Uterus (tissue), 4 donors: ENCODE measurements around the gene G6PC2. TPM values are rescaled to one million over a fixed set of nuclear protein-coding genes. Genes with fewer than 3 reads are reported as not detected.

Experiments
- DNase-seq, 2 donors: peaks; one replicate each; pipeline ENCODE4 v3.0.0-alpha.2; 2019 to 2020
- H3K27ac ChIP-seq, 2 donors: fragments of 200-600 bp; sonication (generic); 1 replicate in 1 of 2; 2 replicates in 1 of 2; pipeline ENCODE4 v1.5.1; 2016 to 2018
- H3K27me3 ChIP-seq, 2 donors: fragments of 200-600 bp; sonication (generic); one replicate each; pipeline ENCODE4 v1.5.1; 2018 to 2019; ENCODE audit warnings: control low read depth in 1 of 2
- H3K36me3 ChIP-seq, 2 donors: fragments of 200-600 bp; sonication (generic); one replicate each; pipeline ENCODE4 v1.5.1; 2019; ENCODE audit warnings: control low read depth in 1 of 2
- H3K4me1 ChIP-seq, 2 donors: fragments of 200-600 bp; sonication (generic); one replicate each; pipeline ENCODE4 v1.5.1; 2018 to 2019; ENCODE audit warnings: control low read depth in 1 of 2
- H3K4me3 ChIP-seq, 2 donors: fragments of 200-600 bp; sonication (generic); 1 replicate in 1 of 2; 2 replicates in 1 of 2; pipeline ENCODE4 v1.5.1; 2018 to 2019; ENCODE audit warnings: mild to moderate bottlenecking in 1 of 2
- H3K9me3 ChIP-seq, 2 donors: fragments of 200-600 bp; sonication (generic); one replicate each; pipeline ENCODE4 v1.5.1; 2019; ENCODE audit warnings: control low read depth in 1 of 2
- POLR2A ChIP-seq, 2 donors: fragments of 450-650 bp; IDR thresholded peaks; one replicate each; pipeline ENCODE4 v1.6.1; 2016; ENCODE audit warnings: antibody characterized with exemption in 2 of 2, mild to moderate bottlenecking in 1 of 2, moderate library complexity in 1 of 2
- intact Hi-C: fragments of 100-400 bp; cut with DNase I; formaldehyde crosslinking; loops from one replicate; pipeline ENCODE4 v1.15.1; 2023; ENCODE audit warnings: low total_unique reads
- total RNA-seq, 4 donors: library from RNA; depleted of rRNA in 3 of 4; stranded (reverse); fragments of >200 nt in 3 of 4; gene quantifications; one replicate each; pipeline versions ENCODE4 v1.1.0 to v1.2.4, GENCODE V29; 2014 to 2023
- TF ChIP-seq, protein P1 (sequence below), 4 experiments: fragments of 200-600 bp in 2 of 4; fragments of 450-650 bp in 2 of 4; sonication (generic) in 2 of 4; IDR thresholded peaks; one replicate each; pipeline ENCODE4 v1.5.1; 2016 to 2019; ENCODE audit warnings: antibody characterized with exemption in 4 of 4, mild to moderate bottlenecking in 2 of 4, moderate library complexity in 1 of 4
- donor health status: DM: yes; HTN: yes; CAD: no.

G6PC2 gene
- total RNA-seq, 4 donors from 2014 or later, result 0.95 TPM; not detected in 3

DNA sequence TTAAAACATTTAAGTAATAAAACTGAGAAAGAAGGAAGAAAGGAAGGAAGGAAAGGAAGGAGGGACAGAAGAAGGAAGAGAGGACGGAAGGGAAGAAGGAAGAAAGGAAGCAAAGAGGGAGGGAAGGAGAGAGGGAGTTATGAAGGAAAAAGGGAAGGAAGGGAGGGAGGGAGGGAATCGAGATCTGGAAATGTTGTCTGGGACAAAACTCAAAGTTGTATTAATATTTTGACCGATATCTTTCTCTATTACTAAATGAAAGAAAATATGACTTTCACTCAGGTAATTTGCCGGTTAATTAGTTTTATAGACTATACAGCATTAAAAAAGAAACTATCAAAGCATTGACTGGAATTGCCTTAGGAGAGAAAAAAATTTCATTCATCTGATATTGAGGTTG, 44.4 kb downstream of the G6PC2 start:
- H3K9me3 ChIP-seq, result no peaks in the 10 kb centered on the region
- no peak overlapping the region for H3K27ac ChIP-seq
- TF ChIP-seq, protein P1, sequence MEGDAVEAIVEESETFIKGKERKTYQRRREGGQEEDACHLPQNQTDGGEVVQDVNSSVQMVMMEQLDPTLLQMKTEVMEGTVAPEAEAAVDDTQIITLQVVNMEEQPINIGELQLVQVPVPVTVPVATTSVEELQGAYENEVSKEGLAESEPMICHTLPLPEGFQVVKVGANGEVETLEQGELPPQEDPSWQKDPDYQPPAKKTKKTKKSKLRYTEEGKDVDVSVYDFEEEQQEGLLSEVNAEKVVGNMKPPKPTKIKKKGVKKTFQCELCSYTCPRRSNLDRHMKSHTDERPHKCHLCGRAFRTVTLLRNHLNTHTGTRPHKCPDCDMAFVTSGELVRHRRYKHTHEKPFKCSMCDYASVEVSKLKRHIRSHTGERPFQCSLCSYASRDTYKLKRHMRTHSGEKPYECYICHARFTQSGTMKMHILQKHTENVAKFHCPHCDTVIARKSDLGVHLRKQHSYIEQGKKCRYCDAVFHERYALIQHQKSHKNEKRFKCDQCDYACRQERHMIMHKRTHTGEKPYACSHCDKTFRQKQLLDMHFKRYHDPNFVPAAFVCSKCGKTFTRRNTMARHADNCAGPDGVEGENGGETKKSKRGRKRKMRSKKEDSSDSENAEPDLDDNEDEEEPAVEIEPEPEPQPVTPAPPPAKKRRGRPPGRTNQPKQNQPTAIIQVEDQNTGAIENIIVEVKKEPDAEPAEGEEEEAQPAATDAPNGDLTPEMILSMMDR (IDR thresholded peaks at IDR 0.05), result no peak
- TF ChIP-seq POLR2A (IDR thresholded peaks at IDR 0.05), result no peak
- DNase-seq, result no peak
- H3K27me3 ChIP-seq, result no peaks in the 10 kb centered on the region
- no peak overlapping the region for H3K4me3 ChIP-seq
- no peaks in the 10 kb centered on the region for H3K4me1 ChIP-seq
- H3K36me3 ChIP-seq, result no peaks in the 10 kb centered on the region
- intact Hi-C loops, result no loop called here

DNA sequence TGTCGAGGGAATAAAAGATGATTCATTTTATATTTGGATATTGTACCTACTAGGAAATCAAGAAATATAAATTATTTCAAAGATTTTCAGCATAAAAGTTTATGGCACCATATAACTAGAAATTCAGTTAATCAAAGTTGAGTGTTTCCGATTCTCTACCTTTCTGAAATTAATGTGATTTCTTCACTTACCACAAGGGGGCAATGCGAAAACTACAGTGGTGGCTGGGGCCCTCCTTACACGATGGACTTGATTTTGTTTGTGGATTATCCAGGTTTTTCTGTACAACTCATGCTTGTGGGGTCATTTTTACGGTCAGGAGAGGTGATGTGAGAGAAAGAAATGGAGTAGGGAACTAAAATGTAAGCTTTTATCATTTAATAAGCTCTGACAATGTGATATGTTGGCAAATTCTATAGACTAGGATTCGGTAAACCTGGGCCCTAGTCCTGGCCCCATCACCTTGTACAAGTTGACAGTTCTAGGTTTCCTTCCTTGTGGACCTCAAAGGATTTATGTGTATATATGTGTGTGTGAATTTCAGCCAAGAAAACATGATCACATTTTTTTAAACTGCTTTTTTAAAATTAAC, 47.6 kb downstream of the G6PC2 start:
- Histone ChIP-seq H3K27me3 (no peaks in the 10 kb centered on the region), H3K4me1 (no peaks in the 10 kb centered on the region), H3K9me3 (no peaks in the 10 kb centered on the region), H3K27ac (no peak overlapping the region), H3K36me3 (no peaks in the 10 kb centered on the region), H3K4me3 (no peak overlapping the region)
- no peak for DNase-seq
- intact Hi-C loops, result no loop called here
- TF ChIP-seq POLR2A (IDR thresholded peaks at IDR 0.05), result no peak
- TF ChIP-seq, protein P1 (IDR thresholded peaks at IDR 0.05), result no peak

DNA sequence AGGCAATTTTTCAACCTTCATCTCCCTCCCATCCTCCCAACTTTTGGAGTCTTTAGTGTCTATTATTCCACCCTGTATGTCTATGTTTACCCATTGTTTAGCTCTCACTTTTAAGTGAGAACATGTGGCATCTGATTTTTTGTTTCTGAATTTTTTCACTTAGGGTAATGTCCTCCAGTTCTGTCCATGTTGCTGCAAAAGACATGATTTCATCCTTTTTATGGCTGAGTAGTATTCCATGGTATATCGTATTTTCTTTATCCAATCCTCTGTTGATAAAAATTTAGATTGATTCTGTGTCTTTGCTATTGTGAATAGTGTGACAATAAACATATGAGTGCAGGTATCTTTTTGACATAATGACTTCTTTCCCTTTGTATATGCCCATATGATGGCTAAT, 48.2 kb downstream of the G6PC2 start:
- H3K4me1 ChIP-seq, result no peaks in the 10 kb centered on the region
- no peak for DNase-seq
- H3K4me3 ChIP-seq, result no peak overlapping the region
- no peaks in the 10 kb centered on the region for H3K36me3 ChIP-seq
- intact Hi-C loops, result no loop called here
- H3K27me3 ChIP-seq, result no peaks in the 10 kb centered on the region
- no peak overlapping the region for H3K27ac ChIP-seq
- TF ChIP-seq, protein P1 (IDR thresholded peaks at IDR 0.05), result no peak
- no peak for TF ChIP-seq POLR2A (IDR thresholded peaks at IDR 0.05)
- H3K9me3 ChIP-seq, result no peaks in the 10 kb centered on the region

DNA sequence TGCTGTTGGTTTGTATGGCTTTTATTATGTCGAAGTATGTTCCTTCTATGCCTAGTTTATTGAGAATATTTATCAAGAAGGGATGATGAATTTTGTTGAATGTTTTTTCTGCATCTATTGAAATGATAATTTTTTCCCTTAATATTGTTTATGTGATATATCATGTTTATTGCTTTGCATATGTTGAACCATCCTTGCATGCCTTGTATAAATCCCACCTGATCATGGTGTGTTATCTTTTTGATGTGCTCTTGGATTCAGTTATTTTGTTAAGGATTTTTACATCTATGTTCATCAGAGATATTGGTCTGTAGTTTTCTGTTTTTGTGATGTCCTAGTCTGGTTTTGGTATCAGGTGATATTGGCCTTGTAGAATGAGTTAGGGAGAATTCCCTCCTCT, 50.8 kb downstream of the G6PC2 start:
- no peak for TF ChIP-seq POLR2A (IDR thresholded peaks at IDR 0.05)
- TF ChIP-seq, protein P1 (IDR thresholded peaks at IDR 0.05), result no peak
- Histone ChIP-seq H3K4me1 (no peaks in the 10 kb centered on the region), H3K27ac (no peak overlapping the region), H3K4me3 (no peak overlapping the region), H3K27me3 (no peaks in the 10 kb centered on the region), H3K9me3 (no peaks in the 10 kb centered on the region), H3K36me3 (no peaks in the 10 kb centered on the region)
- intact Hi-C loops, result no loop called here
- no peak for DNase-seq

DNA sequence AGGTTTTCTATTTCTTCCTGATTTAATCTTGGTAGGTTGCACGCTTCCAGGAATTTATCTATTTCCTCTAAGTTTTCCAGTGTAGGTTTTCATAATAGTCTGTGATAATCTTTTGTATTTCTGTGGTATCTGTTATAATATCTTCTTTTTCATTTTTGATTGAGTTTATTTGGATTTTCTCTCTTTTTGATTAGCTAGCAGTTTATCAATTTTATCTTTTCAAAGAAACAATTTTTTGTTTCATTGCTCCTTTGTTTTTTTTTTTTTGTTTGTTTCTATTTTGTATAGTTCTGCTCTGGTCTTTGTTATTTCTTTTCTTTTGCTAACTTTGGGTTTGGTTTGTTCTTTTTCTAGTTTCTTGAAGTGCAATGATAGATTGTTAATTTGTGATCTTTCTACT, 51.3 kb downstream of the G6PC2 start:
- TF ChIP-seq, protein P1 (IDR thresholded peaks at IDR 0.05), result no peak
- no peak for TF ChIP-seq POLR2A (IDR thresholded peaks at IDR 0.05)
- Histone ChIP-seq H3K27me3 (no peaks in the 10 kb centered on the region), H3K4me3 (no peak overlapping the region), H3K4me1 (no peaks in the 10 kb centered on the region), H3K27ac (no peak overlapping the region), H3K36me3 (no peaks in the 10 kb centered on the region), H3K9me3 (no peaks in the 10 kb centered on the region)
- no peak for DNase-seq
- intact Hi-C loops, result no loop called here
